RPMI8226 (cell line): ENCODE data around the gene TRIOBP.

Source experiments
- DNase-seq: peaks from one replicate; pipeline ENCODE4 v3.0.0-alpha.2; 2015

The TRIOBP gene

GRCh38 chr22:37672206-37672919 is 24.5 kb upstream of the TRIOBP start:
- DNase-seq: peak; percentile 78

GRCh38 chr22:37672920-37673455 is 23.9 kb upstream of the TRIOBP start:
- no peak for DNase-seq

GRCh38 chr22:37674248-37674647 is 22.6 kb upstream of the TRIOBP start:
- no peak for DNase-seq

GRCh38 chr22:37674951-37675929 is 21.6 kb upstream of the TRIOBP start, which contains the start of gene LGALS1:
Gene LGALS1, plus strand, starts transcription at chr22:37675636. Its CDS starts 67 bp downstream, at chr22:37675703.
- peak; percentile 97 for DNase-seq

- DNase-seq: peak; percentile 81
Measured at GRCh38 chr22:37675930-37676735, 20.7 kb upstream of the TRIOBP start.

GRCh38 chr22:37676736-37677492 is 19.9 kb upstream of the TRIOBP start:
- peak; percentile 95 for DNase-seq

- DNase-seq: no peak
Measured at GRCh38 chr22:37677493-37677974, 19.3 kb upstream of the TRIOBP start.

GRCh38 chr22:37678372-37678771 is 18.5 kb upstream of the TRIOBP start:
- no peak for DNase-seq

GRCh38 chr22:37679670-37680069 is 17.2 kb upstream of the TRIOBP start:
- no peak for DNase-seq

GRCh38 chr22:37680191-37680851 is 16.5 kb upstream of the TRIOBP start:
- DNase-seq: no peak

GRCh38 chr22:37681001-37681424 is 15.8 kb upstream of the TRIOBP start:
- no peak for DNase-seq

GRCh38 chr22:37681556-37682049 is 15.2 kb upstream of the TRIOBP start:
- DNase-seq: peak; percentile 86

- DNase-seq: no peak
Measured at GRCh38 chr22:37684803-37685615, 11.8 kb upstream of the TRIOBP start.

GRCh38 chr22:37686002-37686982 is 10.6 kb upstream of the TRIOBP start, which contains the start of gene NOL12:
Gene NOL12, plus strand, starts transcription at chr22:37686343. Its CDS starts 50 bp downstream, at chr22:37686393.
- peak; percentile 89 for DNase-seq

GRCh38 chr22:37690407-37690806 is 6.4 kb upstream of the TRIOBP start:
- no peak for DNase-seq

- no peak for DNase-seq
Measured at GRCh38 chr22:37690901-37691504, 5.8 kb upstream of the TRIOBP start.

GRCh38 chr22:37692627-37693285 is 4.1 kb upstream of the TRIOBP start:
- no peak for DNase-seq
